Esophagus muscularis mucosa (tissue), 4 donors: Measurements from ENCODE around the gene TBC1D14. TPM values are rescaled to one million over a fixed set of nuclear protein-coding genes. Genes with fewer than 3 reads are reported as not detected.

ENCODE experiments used
- DNase-seq: peaks from one replicate; pipeline ENCODE4 v3.0.0-alpha.2; 2017; ENCODE audit errors: extremely low spot score
- H3K27ac ChIP-seq, 4 donors: fragments of 200-600 bp; sonication (generic); replicated peaks in 1 of 4; 1 replicate in 3 of 4; 2 replicates in 1 of 4; pipeline ENCODE4 v1.5.1; 2016 to 2019; ENCODE audit warnings: mild to moderate bottlenecking in 1 of 4
- H3K27me3 ChIP-seq, 4 donors: fragments of 200-600 bp; sonication (generic); one replicate each; pipeline versions ENCODE4 v1.5.1 to v1.6.0; 2016 to 2019
- H3K36me3 ChIP-seq, 4 donors: fragments of 200-600 bp; sonication (generic); one replicate each; pipeline ENCODE4 v1.5.1; 2016 to 2019
- H3K4me1 ChIP-seq, 4 donors: fragments of 200-600 bp; sonication (generic); one replicate each; pipeline ENCODE4 v1.5.1; 2016 to 2019
- H3K4me3 ChIP-seq, 4 donors: fragments of 200-600 bp; sonication (generic); 1 replicate in 2 of 4; 2 replicates in 2 of 4; pipeline ENCODE4 v1.5.1; 2016 to 2019; ENCODE audit warnings: mild to moderate bottlenecking in 4 of 4, moderate library complexity in 1 of 4
- H3K9me3 ChIP-seq, 4 donors: fragments of 200-600 bp; sonication (generic); 1 replicate in 3 of 4; 2 replicates in 1 of 4; pipeline ENCODE4 v1.5.1; 2016 to 2019
- EP300 ChIP-seq: sonication (generic); formaldehyde crosslinking; IDR thresholded peaks from one replicate; pipeline ENCODE4 v1.6.1; 2017; ENCODE audit warnings: antibody characterized with exemption
- POLR2A ChIP-seq: fragments of 450-650 bp; IDR thresholded peaks from one replicate; pipeline ENCODE4 v1.6.1; 2017; ENCODE audit warnings: antibody characterized with exemption, moderate library complexity, mild to moderate bottlenecking, low read depth
- POLR2AphosphoS5 ChIP-seq, 2 donors: sonication (generic); formaldehyde crosslinking; IDR thresholded peaks; one replicate each; pipeline ENCODE4 v1.6.1; 2017; ENCODE audit warnings: antibody characterized with exemption in 2 of 2
- WGBS: methylation state at CpG from one replicate; pipeline ENCODE4 v1.1.5; 2018; 5-methylcytosine and 5-hydroxymethylcytosine counted together
- intact Hi-C: fragments of 100-400 bp; cut with DNase I; formaldehyde crosslinking; loops from one replicate; pipeline ENCODE4 v1.15.1; 2023
- total RNA-seq, 4 donors: library from RNA; depleted of rRNA; stranded (reverse); fragments of >200 nt; gene quantifications; one replicate each; pipeline versions ENCODE4 v1.1.0 to v1.2.1, GENCODE V29; 2016
- TF ChIP-seq, protein P1 (sequence below), 3 experiments: fragments of 200-600 bp in 2 of 3; fragments of 450-650 bp in 1 of 3; sonication (generic) in 2 of 3; IDR thresholded peaks; one replicate each; pipeline ENCODE4 v1.5.1; 2017 to 2019; ENCODE audit warnings: antibody characterized with exemption in 3 of 3, mild to moderate bottlenecking in 2 of 3, moderate library complexity in 1 of 3

TBC1D14 gene
- total RNA-seq, 4 donors from 2014 or later, result 37.0 to 49.4 (median 44.2) TPM

DNA sequence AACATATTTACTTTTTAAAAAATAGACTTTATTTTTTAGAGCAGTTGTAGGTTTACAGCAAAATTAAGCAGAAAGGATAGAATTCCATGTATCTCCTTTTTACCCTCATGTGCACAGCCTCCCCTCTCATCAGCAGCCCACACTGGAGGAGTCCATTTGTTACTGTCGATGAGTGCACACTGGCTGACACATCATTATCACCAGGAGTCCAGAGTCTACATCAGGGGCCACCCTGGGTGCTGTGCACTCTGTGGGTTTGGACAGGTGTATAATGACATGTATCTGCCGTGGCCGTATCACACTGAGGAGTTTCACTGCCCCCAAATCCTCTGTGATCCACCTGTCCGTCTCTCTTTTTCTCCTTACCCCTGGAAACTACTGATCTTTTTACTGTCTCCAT lies 26.3 kb downstream of the TBC1D14 start:
- Histone ChIP-seq H3K4me1 (peaks cover 10 to 20% (median 16%) of the 10 kb centered on the region in 4 donors), H3K27ac (no peak overlapping the region), H3K4me3 (no peak overlapping the region), H3K9me3 (no peaks in the 10 kb centered on the region), H3K27me3 (no peaks in the 10 kb centered on the region), H3K36me3 (peaks cover 0 to 7% (median 0%) of the 10 kb centered on the region in 4 donors)
- no peak for DNase-seq
- TF ChIP-seq POLR2AphosphoS5 (IDR thresholded peaks at IDR 0.05), result no peak
- TF ChIP-seq, protein P1, sequence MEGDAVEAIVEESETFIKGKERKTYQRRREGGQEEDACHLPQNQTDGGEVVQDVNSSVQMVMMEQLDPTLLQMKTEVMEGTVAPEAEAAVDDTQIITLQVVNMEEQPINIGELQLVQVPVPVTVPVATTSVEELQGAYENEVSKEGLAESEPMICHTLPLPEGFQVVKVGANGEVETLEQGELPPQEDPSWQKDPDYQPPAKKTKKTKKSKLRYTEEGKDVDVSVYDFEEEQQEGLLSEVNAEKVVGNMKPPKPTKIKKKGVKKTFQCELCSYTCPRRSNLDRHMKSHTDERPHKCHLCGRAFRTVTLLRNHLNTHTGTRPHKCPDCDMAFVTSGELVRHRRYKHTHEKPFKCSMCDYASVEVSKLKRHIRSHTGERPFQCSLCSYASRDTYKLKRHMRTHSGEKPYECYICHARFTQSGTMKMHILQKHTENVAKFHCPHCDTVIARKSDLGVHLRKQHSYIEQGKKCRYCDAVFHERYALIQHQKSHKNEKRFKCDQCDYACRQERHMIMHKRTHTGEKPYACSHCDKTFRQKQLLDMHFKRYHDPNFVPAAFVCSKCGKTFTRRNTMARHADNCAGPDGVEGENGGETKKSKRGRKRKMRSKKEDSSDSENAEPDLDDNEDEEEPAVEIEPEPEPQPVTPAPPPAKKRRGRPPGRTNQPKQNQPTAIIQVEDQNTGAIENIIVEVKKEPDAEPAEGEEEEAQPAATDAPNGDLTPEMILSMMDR (IDR thresholded peaks at IDR 0.05), result no peak
- no peak for TF ChIP-seq POLR2A
- no peak for TF ChIP-seq EP300
- intact Hi-C loops, result no loop called here
- 64% methylated on average over 4 of the region's 4 CpGs for WGBS

DNA sequence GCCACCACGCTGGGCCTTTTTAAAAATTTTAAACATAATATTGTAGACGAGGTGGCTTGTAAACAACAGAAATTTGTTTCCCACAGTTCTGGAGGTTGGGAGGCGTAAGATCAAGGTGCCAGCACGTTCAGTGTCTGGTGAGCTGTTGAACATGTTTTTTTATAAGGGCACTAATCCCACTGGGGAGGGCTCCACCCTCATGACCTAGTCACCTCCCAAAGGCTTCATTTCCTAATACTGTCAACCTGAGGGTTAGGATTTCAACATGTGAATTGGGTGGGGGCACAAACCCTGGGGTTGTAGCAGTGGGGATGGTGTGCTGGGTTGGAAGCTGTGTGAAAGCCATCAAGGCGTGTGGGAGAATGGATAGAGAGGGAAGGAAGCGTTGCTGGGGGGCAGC lies 27.6 kb downstream of the TBC1D14 start:
- H3K4me3 ChIP-seq, result no peak overlapping the region
- TF ChIP-seq POLR2AphosphoS5 (IDR thresholded peaks at IDR 0.05) (no peak), EP300 (no peak), POLR2A (no peak)
- TF ChIP-seq, protein P1 (IDR thresholded peaks at IDR 0.05), result no peak
- H3K27me3 ChIP-seq, result no peaks in the 10 kb centered on the region
- DNase-seq, result no peak
- no peak overlapping the region for H3K27ac ChIP-seq
- H3K4me1 ChIP-seq, result peaks cover 15 to 32% (median 27%) of the 10 kb centered on the region in 4 donors
- intact Hi-C loops, result no loop called here
- no peaks in the 10 kb centered on the region for H3K9me3 ChIP-seq
- H3K36me3 ChIP-seq, result peaks cover 0 to 7% (median 0%) of the 10 kb centered on the region in 4 donors
- WGBS, result 83% methylated on average over 6 of the region's 6 CpGs

DNA sequence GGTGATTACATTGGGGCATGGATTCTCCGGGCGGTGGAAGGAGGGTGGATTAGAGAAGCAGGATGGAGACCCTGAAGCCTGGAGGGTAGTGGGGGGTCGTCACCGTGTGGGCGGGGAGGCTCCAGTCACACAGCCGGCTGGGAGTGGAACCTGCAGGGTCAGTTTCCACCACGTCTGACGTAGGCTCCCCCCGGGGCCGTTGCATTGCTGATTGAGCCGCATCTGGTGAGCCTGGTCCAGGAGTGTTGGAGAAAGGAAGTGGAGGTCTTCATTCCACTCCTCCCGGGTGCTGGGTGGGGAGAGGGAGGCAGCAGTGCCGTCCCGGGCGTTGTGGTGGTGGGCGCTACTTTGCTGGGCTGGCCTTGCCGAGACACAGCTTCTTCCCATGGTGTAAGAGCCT lies 28.1 kb downstream of the TBC1D14 start:
- Histone ChIP-seq H3K4me3 (no peak overlapping the region), H3K4me1 (peaks cover 15 to 38% (median 33%) of the 10 kb centered on the region in 4 donors), H3K9me3 (no peaks in the 10 kb centered on the region), H3K27me3 (no peaks in the 10 kb centered on the region), H3K36me3 (peaks cover 0 to 7% (median 0%) of the 10 kb centered on the region in 4 donors), H3K27ac (peak overlapping the region in 2 of 4 donors; percentile 13)
- intact Hi-C loops, result no loop called here
- TF ChIP-seq POLR2A, result no peak
- TF ChIP-seq, protein P1 (IDR thresholded peaks at IDR 0.05), result no peak
- no peak for TF ChIP-seq POLR2AphosphoS5 (IDR thresholded peaks at IDR 0.05)
- TF ChIP-seq EP300, result no peak
- DNase-seq, result no peak
- WGBS, result 83% methylated on average over 11 of the region's 17 CpGs

DNA sequence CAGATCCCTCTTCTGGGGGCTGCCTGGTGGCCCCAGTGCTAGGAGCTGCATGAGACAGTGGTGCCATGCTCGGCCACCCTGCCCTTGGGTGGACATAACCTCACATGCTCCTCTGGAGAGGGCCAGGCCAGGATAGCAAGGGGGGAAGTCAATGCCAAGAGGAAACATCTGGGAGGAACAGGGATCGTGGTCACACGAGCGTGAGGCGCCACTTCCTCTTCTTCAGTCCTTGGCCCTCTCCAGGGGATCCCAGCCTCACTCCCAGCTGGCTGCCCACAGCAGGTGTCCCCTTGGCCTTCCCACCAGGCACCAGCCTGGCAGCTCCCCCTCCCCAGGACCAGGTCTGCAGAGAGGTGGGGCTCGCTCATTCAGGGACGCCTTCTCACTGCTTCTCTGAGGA lies 28.6 kb downstream of the TBC1D14 start:
- Histone ChIP-seq H3K27me3 (no peaks in the 10 kb centered on the region), H3K9me3 (no peaks in the 10 kb centered on the region), H3K27ac (peak overlapping the region; percentile 28 to 68 (median 46)), H3K4me3 (no peak overlapping the region), H3K4me1 (peaks cover 15 to 43% (median 37%) of the 10 kb centered on the region in 4 donors), H3K36me3 (peaks cover 0 to 7% (median 0%) of the 10 kb centered on the region in 4 donors)
- 29% methylated on average over 7 of the region's 7 CpGs for WGBS
- TF ChIP-seq POLR2AphosphoS5 (IDR thresholded peaks at IDR 0.05), result peak; percentile 10 to 38
- no peak for TF ChIP-seq EP300
- intact Hi-C loops, result no loop called here
- DNase-seq, result no peak

DNA sequence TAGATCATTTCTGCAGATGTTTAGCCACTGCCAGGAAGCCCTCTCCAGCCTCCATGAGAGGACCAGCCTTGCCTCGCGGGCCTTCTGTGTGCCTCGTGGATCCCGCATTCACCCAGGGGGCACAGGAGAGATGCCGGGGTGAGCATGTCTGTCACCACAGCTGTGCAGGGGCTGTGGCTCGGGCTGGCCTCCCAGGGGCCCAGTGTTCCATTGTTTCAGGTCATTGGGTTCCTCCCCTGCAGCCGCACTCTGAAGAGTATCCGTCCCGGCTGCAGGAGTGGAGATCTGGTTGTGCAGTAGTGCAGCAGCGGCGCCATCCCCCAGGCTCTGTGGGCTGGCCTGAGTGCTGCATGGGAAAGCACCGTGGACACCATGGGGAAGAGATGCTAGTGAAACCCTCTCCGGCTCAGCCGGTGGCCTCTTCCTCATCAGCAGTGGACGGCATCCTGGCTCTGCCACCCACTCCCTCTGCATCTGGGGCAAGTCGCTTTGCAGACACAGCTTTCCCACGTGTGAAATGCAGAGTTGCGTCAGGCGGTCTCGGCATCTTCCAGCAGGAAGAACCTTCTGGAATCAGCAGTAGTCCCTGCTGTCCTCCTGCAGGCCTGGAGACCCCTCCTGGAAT lies 29.1 kb downstream of the TBC1D14 start:
- Histone ChIP-seq H3K9me3 (no peaks in the 10 kb centered on the region), H3K4me3 (no peak overlapping the region), H3K27ac (peak overlapping the region; percentile 28 to 68 (median 50)), H3K27me3 (no peaks in the 10 kb centered on the region), H3K36me3 (peaks cover 0 to 7% (median 0%) of the 10 kb centered on the region in 4 donors), H3K4me1 (peaks cover 19 to 45% (median 38%) of the 10 kb centered on the region in 4 donors)
- TF ChIP-seq EP300 (no peak), POLR2A (no peak), POLR2AphosphoS5 (IDR thresholded peaks at IDR 0.05) (peak in 1 of 2 donors; percentile 11)
- TF ChIP-seq, protein P1 (IDR thresholded peaks at IDR 0.05), result no peak
- intact Hi-C loops, result no loop called here
- WGBS, result 81% methylated on average over 14 of the region's 20 CpGs
- DNase-seq, result no peak
